22Rv1 (cell line): ENCODE measurements around the gene NUDT22.

Experiments used
- ZFX ChIP-seq: fragments of 450-650 bp; IDR thresholded peaks from 2 replicates; pipeline ENCODE4 v1.6.1; 2017; ENCODE audit warnings: antibody characterized with exemption, borderline replicate concordance
- TF ChIP-seq, protein P1 (sequence below): fragments of 450-650 bp; IDR thresholded peaks from 2 replicates; pipeline ENCODE4 v1.5.1; 2017; ENCODE audit warnings: mild to moderate bottlenecking

GRCh38 chr11:64262271-64263002 lies 36.4 kb downstream of the NUDT22 start:
- TF ChIP-seq, protein P1, sequence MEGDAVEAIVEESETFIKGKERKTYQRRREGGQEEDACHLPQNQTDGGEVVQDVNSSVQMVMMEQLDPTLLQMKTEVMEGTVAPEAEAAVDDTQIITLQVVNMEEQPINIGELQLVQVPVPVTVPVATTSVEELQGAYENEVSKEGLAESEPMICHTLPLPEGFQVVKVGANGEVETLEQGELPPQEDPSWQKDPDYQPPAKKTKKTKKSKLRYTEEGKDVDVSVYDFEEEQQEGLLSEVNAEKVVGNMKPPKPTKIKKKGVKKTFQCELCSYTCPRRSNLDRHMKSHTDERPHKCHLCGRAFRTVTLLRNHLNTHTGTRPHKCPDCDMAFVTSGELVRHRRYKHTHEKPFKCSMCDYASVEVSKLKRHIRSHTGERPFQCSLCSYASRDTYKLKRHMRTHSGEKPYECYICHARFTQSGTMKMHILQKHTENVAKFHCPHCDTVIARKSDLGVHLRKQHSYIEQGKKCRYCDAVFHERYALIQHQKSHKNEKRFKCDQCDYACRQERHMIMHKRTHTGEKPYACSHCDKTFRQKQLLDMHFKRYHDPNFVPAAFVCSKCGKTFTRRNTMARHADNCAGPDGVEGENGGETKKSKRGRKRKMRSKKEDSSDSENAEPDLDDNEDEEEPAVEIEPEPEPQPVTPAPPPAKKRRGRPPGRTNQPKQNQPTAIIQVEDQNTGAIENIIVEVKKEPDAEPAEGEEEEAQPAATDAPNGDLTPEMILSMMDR, result no peak
- no peak for TF ChIP-seq ZFX
